GM12892 (cell line): Measurements from ENCODE around the gene SORCS2.

Experiments
- POLR2A ChIP-seq: IDR thresholded peaks from 2 replicates; pipeline ENCODE4 v1.6.1; 2011; ENCODE audit warnings: low read depth, low read length, control low read depth
- POLR2AphosphoS5 ChIP-seq: IDR thresholded peaks from 2 replicates; pipeline ENCODE4 v1.6.1; 2011; ENCODE audit warnings: low read depth, low read length, control low read depth

DNA sequence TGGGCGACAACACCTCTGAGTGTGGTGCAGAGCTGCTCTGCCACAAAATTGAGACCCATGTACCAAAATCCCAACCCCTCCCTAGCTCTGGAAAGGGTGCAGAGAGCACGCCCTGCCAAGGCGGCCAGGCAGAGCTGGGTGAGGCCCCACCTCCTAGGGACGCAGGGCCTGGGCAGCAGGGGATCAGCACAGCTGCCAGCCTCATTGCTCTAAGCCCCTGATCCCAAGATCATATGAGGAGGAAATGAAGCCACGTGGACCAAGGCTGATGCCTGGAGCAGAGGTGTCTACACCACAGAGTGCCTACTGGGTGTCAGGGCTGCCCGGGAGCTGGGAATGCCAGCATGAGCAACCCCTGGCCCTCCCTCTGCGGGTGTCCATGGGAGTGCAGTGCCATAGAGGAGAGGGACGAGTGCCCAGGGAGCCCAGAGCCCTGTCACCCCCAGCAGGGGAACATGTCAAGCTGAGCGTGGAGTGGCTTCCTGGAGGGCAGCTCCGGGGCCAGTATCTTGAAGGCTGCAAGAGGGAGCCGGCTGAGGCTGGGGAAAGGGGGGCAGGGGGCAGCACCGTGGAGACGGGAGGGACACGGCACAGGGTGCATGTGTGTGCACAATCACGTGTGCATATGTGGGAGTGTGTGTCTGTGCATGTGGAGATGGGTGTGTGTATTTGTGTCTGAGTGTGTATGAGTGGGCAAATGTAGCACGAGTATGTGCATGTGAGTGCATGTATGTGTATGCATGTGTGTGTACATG is 306.3 kb downstream of the SORCS2 start:
- no peak for TF ChIP-seq POLR2AphosphoS5
- no peak for TF ChIP-seq POLR2A
